BJ (cell line): ENCODE results near the gene ATRNL1. TPM values are rescaled to one million over a fixed set of nuclear protein-coding genes. Genes with fewer than 3 reads are reported as not detected.

Experiments used
- CTCF ChIA-PET: fragments of 350-600 bp; formaldehyde crosslinking; extraction: SDS; loops from one replicate; lab custom pipeline; 2021; ENCODE audit warnings: antibody characterized with exemption, inconsistent platforms; lab: Yijun Ruan, JAX
- POLR2A ChIA-PET: fragments of 300-600 bp; sonication (Branson Sonifier 250); formaldehyde crosslinking; extraction: SDS; loops from one replicate; lab custom pipeline; 2021; ENCODE audit warnings: antibody characterized with exemption; lab: Charles Lee
- DNase-seq: peaks from one replicate; pipeline ENCODE4 v3.0.0-alpha.2; 2011; ENCODE audit warnings: low read depth
- H3K27me3 ChIP-seq: 2 replicates; pipeline ENCODE4 v1.6.0; 2011; ENCODE audit warnings: low read length; ENCODE audit not compliant: control insufficient read depth, insufficient read depth
- H3K36me3 ChIP-seq: 2 replicates; pipeline ENCODE4 v1.5.1; 2011; ENCODE audit warnings: low read length; ENCODE audit not compliant: control insufficient read depth, insufficient read depth
- H3K4me3 ChIP-seq: 2 replicates; pipeline ENCODE4 v1.5.1; 2011; ENCODE audit warnings: low read depth, mild to moderate bottlenecking, control low read depth, low read length
- polyA plus RNA-seq: library from polyadenylated mRNA; depleted of rRNA; stranded (reverse); fragments of >200 nt; gene quantifications from 2 replicates; pipeline ENCODE4 v1.2.3, GENCODE V29; 2011
- TF ChIP-seq, protein P1 (sequence below): IDR thresholded peaks from 2 replicates; pipeline ENCODE4 v1.5.1; 2011; ENCODE audit warnings: low read depth, mild to moderate bottlenecking, control low read depth, inconsistent platforms, low read length, moderate library complexity; ENCODE audit not compliant: insufficient read depth

ATRNL1 gene
- polyA plus RNA-seq, 1 experiment, result not detected

DNA sequence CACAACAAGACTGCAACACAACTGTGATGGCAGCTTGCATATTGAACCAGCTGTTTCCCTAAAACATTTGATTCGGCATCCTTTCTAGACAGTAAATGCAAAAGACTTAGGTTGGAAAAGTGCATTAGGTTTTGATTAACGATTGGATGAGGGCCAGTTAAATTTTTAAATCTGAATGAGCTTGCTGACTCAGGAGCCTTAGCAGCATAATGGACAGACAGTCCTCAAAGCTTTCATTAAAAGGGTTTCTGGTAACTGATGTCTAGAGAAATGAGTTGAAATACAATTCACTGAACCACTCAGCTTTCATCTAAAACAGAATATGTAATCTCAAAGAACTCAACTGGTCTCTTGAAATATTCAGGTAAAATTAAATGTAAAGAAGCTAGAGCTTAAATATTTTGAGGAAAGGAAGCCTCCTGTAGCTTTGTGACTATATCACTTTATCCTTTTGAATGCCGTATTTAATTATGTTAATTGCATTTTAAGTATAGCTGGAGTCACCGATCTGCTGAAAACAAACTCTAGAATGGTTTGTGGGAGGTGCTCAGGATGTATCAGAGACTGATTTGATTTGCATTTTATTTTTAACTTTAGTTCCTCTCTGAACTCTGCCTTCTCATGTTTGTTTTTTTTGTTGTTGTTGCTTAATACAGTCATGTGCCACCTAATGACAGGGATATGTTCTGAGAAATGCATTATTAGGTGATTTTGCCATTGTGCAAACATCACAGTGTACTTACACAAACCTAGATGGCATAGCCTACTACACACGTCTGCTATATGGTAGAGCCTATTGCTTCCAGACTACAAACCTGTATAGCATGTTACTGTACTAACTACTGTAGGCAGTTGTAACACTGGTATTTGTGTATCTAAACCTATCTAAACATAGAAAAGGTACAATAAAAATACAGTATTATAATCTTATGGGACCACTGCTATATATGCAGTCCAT lies 29.2 kb upstream of the ATRNL1 start:
- ChIA-PET CTCF (interaction anchor here (0.7 kb wide), 1 partner anchor 15 kb away, joined by 3 read pairs; no protein-coding TSS in a partner anchor), POLR2A (interaction anchor here (0.5 kb wide), 1 partner anchor 29 kb away, joined by 32 read pairs; no protein-coding TSS in a partner anchor)
- H3K4me3 ChIP-seq, result no peak overlapping the region
- H3K27me3 ChIP-seq, result no peaks in the 10 kb centered on the region; the same call in 1 of the 2 replicates
- H3K36me3 ChIP-seq, result no peaks in the 10 kb centered on the region
- TF ChIP-seq, protein P1, sequence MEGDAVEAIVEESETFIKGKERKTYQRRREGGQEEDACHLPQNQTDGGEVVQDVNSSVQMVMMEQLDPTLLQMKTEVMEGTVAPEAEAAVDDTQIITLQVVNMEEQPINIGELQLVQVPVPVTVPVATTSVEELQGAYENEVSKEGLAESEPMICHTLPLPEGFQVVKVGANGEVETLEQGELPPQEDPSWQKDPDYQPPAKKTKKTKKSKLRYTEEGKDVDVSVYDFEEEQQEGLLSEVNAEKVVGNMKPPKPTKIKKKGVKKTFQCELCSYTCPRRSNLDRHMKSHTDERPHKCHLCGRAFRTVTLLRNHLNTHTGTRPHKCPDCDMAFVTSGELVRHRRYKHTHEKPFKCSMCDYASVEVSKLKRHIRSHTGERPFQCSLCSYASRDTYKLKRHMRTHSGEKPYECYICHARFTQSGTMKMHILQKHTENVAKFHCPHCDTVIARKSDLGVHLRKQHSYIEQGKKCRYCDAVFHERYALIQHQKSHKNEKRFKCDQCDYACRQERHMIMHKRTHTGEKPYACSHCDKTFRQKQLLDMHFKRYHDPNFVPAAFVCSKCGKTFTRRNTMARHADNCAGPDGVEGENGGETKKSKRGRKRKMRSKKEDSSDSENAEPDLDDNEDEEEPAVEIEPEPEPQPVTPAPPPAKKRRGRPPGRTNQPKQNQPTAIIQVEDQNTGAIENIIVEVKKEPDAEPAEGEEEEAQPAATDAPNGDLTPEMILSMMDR, result no peak
- peak; percentile 9 for DNase-seq

DNA sequence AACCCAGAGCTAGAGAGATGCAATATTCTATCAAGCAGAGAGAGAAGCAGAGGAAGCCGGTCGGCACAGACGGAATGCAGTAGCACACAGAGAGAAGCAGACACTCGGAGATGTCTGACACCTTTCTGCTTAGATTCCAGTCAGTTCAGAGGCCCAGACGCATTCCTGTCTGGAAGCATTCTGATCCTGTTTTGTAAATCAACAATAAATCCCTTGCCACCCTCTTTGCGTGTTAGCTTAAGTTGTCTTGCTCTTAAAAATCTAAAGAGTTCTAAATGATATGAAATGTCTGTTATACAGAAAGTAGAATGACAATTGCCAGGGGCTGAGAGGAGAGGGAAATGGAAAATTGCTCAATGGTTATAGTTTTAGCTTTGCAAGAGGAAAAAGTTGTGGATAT lies 27.4 kb upstream of the ATRNL1 start:
- no peaks in the 10 kb centered on the region for H3K27me3 ChIP-seq
- ChIA-PET CTCF (interaction anchor here (1.7 kb wide), 1 partner anchor 48 kb away, joined by 3 read pairs; no protein-coding TSS in a partner anchor), POLR2A (no interaction called here)
- H3K4me3 ChIP-seq, result no peak overlapping the region
- no peaks in the 10 kb centered on the region for H3K36me3 ChIP-seq
- TF ChIP-seq, protein P1, result no peak
- DNase-seq, result no peak

DNA sequence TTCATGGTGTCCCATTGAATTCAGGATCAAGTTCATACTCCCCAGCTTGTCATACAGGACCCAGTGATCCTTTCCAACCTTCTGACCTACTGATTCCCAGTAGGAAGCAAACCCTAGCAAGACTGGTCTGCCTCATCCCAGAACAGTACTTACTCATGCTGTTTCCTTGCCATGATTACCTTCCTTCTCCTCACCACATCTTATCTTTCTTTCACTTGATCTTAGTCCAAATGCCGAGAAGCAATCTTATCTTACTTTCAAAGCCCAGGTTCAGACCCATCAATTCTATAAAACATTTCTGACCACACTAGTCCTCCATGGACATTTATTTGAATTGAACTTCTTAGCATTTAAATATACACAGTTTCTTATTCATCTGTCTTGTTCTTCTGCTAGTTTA lies 26.6 kb upstream of the ATRNL1 start:
- ChIA-PET POLR2A (no interaction called here), CTCF (interaction anchor here (1.7 kb wide), 1 partner anchor 49 kb away, joined by 3 read pairs; no protein-coding TSS in a partner anchor)
- H3K27me3 ChIP-seq, result no peaks in the 10 kb centered on the region
- H3K36me3 ChIP-seq, result no peaks in the 10 kb centered on the region
- TF ChIP-seq, protein P1, result no peak
- no peak for DNase-seq
- no peak overlapping the region for H3K4me3 ChIP-seq

DNA sequence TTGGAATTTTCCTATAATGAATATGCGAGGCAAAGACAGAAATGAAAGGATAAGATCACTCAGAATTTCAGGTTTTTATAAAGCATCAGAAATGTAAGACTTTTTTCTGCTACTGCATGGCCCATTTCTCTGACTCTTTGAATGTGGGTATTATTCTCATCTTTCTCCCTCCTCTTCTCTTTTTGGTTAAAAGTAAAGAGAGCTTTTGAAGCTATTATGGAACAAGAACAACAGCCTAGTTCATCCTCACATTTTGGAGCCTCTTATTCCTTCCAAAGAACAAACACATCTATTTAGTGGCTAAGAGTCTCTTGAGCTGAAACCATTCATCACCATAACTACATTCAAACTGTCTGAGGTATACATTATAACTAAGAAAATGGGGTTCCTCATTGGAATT lies 19.4 kb upstream of the ATRNL1 start:
- POLR2A ChIA-PET, result no interaction called here
- H3K27me3 ChIP-seq, result no peaks in the 10 kb centered on the region

DNA sequence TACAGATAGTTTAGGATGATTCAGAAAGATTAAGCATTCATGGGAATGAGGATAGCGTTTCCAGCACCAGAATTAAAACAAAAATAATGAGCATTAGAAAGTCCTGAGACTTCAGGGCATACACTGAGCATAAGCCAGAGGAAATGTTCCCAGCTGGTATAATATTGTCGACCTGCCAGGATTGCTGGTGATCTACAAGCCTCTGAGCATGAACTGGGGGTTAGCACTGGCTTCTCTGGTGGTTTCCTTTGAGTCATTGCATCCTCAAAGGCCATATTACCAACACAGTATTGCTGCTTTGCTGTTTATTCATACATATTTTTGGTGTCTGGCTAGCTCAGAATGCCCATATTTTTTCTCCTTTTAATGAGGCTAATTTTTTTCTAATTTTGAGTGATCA lies 10.7 kb upstream of the ATRNL1 start:
- peak; percentile 4 for DNase-seq
- TF ChIP-seq, protein P1, result no peak
- H3K27me3 ChIP-seq, result no peaks in the 10 kb centered on the region
- ChIA-PET CTCF (no interaction called here), POLR2A (interaction anchor here (0.5 kb wide), 1 partner anchor 10 kb away, joined by 3 read pairs; no protein-coding TSS in a partner anchor)
- no peaks in the 10 kb centered on the region for H3K36me3 ChIP-seq
- no peak overlapping the region for H3K4me3 ChIP-seq

More for the DNA sequence above, 19.4 kb upstream of the ATRNL1 start:
- TF ChIP-seq, protein P1, result no peak
- no peak for DNase-seq
- Histone ChIP-seq H3K36me3 (no peaks in the 10 kb centered on the region), H3K4me3 (no peak overlapping the region)
- CTCF ChIA-PET, result no interaction called here
